Mesenchymal stem cell (in vitro differentiated cells and primary cell): ENCODE measurements around the gene SYT14.

Experiments used
- DNase-seq: peaks from one replicate; pipeline ENCODE4 v3.0.0-alpha.2; 2013
- H2AFZ ChIP-seq: one replicate; pipeline ENCODE4 v1.6.1; 2013; ENCODE audit warnings: low read depth, mild to moderate bottlenecking, control low read depth, inconsistent platforms, low read length, moderate library complexity
- H2AK5ac ChIP-seq: 2 replicates; pipeline ENCODE4 v1.6.1; 2013; ENCODE audit warnings: low read length, moderate library complexity, mild to moderate bottlenecking, inconsistent platforms; ENCODE audit not compliant: severe bottlenecking
- H2BK120ac ChIP-seq: one replicate; pipeline ENCODE4 v1.6.1; 2013; ENCODE audit warnings: low read depth, mild to moderate bottlenecking, inconsistent platforms, low read length, moderate library complexity
- H2BK12ac ChIP-seq, 2 experiments: one replicate each; pipeline ENCODE4 v1.6.1; 2013; ENCODE audit warnings: inconsistent platforms in 2 of 2, low read length in 2 of 2, mild to moderate bottlenecking in 2 of 2, moderate library complexity in 2 of 2, control low read depth in 1 of 2
- H2BK15ac ChIP-seq: one replicate; pipeline ENCODE4 v1.6.1; 2013; ENCODE audit warnings: mild to moderate bottlenecking, low read depth, inconsistent platforms; ENCODE audit not compliant: poor library complexity, severe bottlenecking
- H2BK5ac ChIP-seq: 2 replicates; pipeline ENCODE4 v1.6.1; 2013; ENCODE audit warnings: low read depth, mild to moderate bottlenecking, low read length, control low read depth, inconsistent platforms; ENCODE audit not compliant: poor library complexity, severe bottlenecking
- H3K14ac ChIP-seq, 2 experiments: one replicate each; pipeline ENCODE4 v1.6.1; 2013; ENCODE audit warnings: inconsistent platforms in 2 of 2, low read length in 2 of 2, control low read depth in 1 of 2, mild to moderate bottlenecking in 1 of 2, moderate library complexity in 1 of 2
- H3K18ac ChIP-seq, 2 experiments: one replicate each; pipeline ENCODE4 v1.6.1; 2013; ENCODE audit warnings: inconsistent platforms in 2 of 2, low read length in 2 of 2, control low read depth in 1 of 2, low read depth in 1 of 2, mild to moderate bottlenecking in 1 of 2
- H3K23ac ChIP-seq, 2 experiments: one replicate each; pipeline ENCODE4 v1.6.1; 2013; ENCODE audit warnings: inconsistent platforms in 2 of 2, low read length in 2 of 2, mild to moderate bottlenecking in 2 of 2, moderate library complexity in 2 of 2, control low read depth in 1 of 2
- H3K27ac ChIP-seq: 2 replicates; pipeline ENCODE4 v1.5.1; 2013; ENCODE audit warnings: mild to moderate bottlenecking, moderate library complexity, low read length, control low read depth, inconsistent platforms; ENCODE audit not compliant: poor library complexity, severe bottlenecking
- H3K27me3 ChIP-seq, 2 experiments: 2 replicates each; pipeline versions ENCODE4 v1.6.1 to v1.7.0; 2013; ENCODE audit warnings: low read length in 2 of 2, mild to moderate bottlenecking in 2 of 2, moderate library complexity in 2 of 2, control low read depth in 1 of 2, inconsistent platforms in 1 of 2; ENCODE audit not compliant: control insufficient read depth in 1 of 2, insufficient read depth in 1 of 2
- H3K36me3 ChIP-seq, 2 experiments: 2 replicates each; pipeline versions ENCODE4 v1.6.1 to v1.7.0; 2013; ENCODE audit warnings: low read length in 2 of 2, control low read depth in 1 of 2, inconsistent platforms in 1 of 2, low read depth in 1 of 2, mild to moderate bottlenecking in 1 of 2; ENCODE audit not compliant: insufficient read depth in 2 of 2, control insufficient read depth in 1 of 2
- H3K4ac ChIP-seq, 2 experiments: one replicate each; pipeline ENCODE4 v1.6.1; 2013; ENCODE audit warnings: inconsistent platforms in 2 of 2, low read length in 2 of 2, mild to moderate bottlenecking in 2 of 2, moderate library complexity in 2 of 2, control low read depth in 1 of 2, low read depth in 1 of 2
- H3K4me1 ChIP-seq: 2 replicates; pipeline ENCODE4 v1.6.1; 2013; ENCODE audit warnings: low read depth, low read length, control low read depth; ENCODE audit not compliant: control insufficient read depth, insufficient read depth
- H3K4me2 ChIP-seq: 2 replicates; pipeline ENCODE4 v1.6.1; 2013; ENCODE audit warnings: low read length, mild to moderate bottlenecking, inconsistent platforms; ENCODE audit not compliant: poor library complexity, severe bottlenecking
- H3K4me3 ChIP-seq, 2 experiments: 2 replicates each; pipeline versions ENCODE4 v1.5.1 to v1.7.0; 2013; ENCODE audit warnings: low read length in 2 of 2, mild to moderate bottlenecking in 2 of 2, control low read depth in 1 of 2, low read depth in 1 of 2; ENCODE audit not compliant: insufficient read depth in 1 of 2
- H3K79me1 ChIP-seq: replicated peaks from 2 replicates; pipeline ENCODE4 v1.6.1; 2013; ENCODE audit warnings: mild to moderate bottlenecking, control low read depth, low read length, inconsistent platforms; ENCODE audit not compliant: poor library complexity, severe bottlenecking
- H3K9ac ChIP-seq: 2 replicates; pipeline ENCODE4 v1.7.0; 2013; ENCODE audit warnings: mild to moderate bottlenecking, low read length, moderate library complexity
- H3K9me3 ChIP-seq: 2 replicates; pipeline ENCODE4 v1.7.0; 2013; ENCODE audit warnings: mild to moderate bottlenecking, low read length; ENCODE audit not compliant: control insufficient read depth
- H4K8ac ChIP-seq: one replicate; pipeline ENCODE4 v1.6.1; 2013; ENCODE audit warnings: inconsistent platforms, mild to moderate bottlenecking, low read length, moderate library complexity
- H4K91ac ChIP-seq: one replicate; pipeline ENCODE4 v1.6.1; 2013; ENCODE audit warnings: mild to moderate bottlenecking, low read length, inconsistent platforms
- WGBS: methylation state at CpG from one replicate; pipeline ENCODE4 v1.1.7; 2013; ENCODE audit warnings: mixed read lengths; 5-methylcytosine and 5-hydroxymethylcytosine counted together

Gene SYT14

GRCh38 chr1:209989525-209989924 is 51.5 kb downstream of the SYT14 start:
- Histone ChIP-seq H2BK5ac (no peak overlapping the region), H3K79me1 (peaks cover 11% of the 10 kb centered on the region), H3K36me3 (peaks cover 0 to 2% of the 10 kb centered on the region in 2 experiments), H2AK5ac (no peak overlapping the region), H3K23ac (no peak overlapping the region), H3K4me1 (peaks cover 8% of the 10 kb centered on the region), H3K9me3 (no peaks in the 10 kb centered on the region), H4K8ac (no peak overlapping the region), H3K27me3 (peaks cover 0 to 17% of the 10 kb centered on the region in 2 experiments), H3K14ac (no peak overlapping the region), H4K91ac (no peak overlapping the region), H2AFZ (no peak overlapping the region), H2BK15ac (no peak overlapping the region), H3K4me3 (no peak overlapping the region), H3K27ac (no peak overlapping the region), H3K9ac (peak overlapping the region; percentile 24), H3K4ac (no peak overlapping the region), H3K4me2 (no peak overlapping the region), H3K18ac (no peak overlapping the region), H2BK12ac (no peak overlapping the region), H2BK120ac (no peak overlapping the region)
- peak; percentile 15 for DNase-seq
- WGBS: no CpG with 5 or more reads among the region's 3 CpGs

GRCh38 chr1:209993061-209993830 is 55.2 kb downstream of the SYT14 start:
- Histone ChIP-seq H3K9ac (no peak overlapping the region), H3K4me3 (no peak overlapping the region), H3K4ac (no peak overlapping the region), H3K9me3 (no peaks in the 10 kb centered on the region), H3K4me1 (peaks cover 8% of the 10 kb centered on the region), H3K18ac (no peak overlapping the region), H3K27me3 (peaks cover 0 to 24% of the 10 kb centered on the region in 2 experiments), H2BK120ac (no peak overlapping the region), H2BK12ac (no peak overlapping the region), H3K36me3 (no peaks in the 10 kb centered on the region), H3K79me1 (no peaks in the 10 kb centered on the region), H2BK5ac (no peak overlapping the region), H2AK5ac (no peak overlapping the region), H4K91ac (no peak overlapping the region), H3K14ac (no peak overlapping the region), H2AFZ (no peak overlapping the region), H2BK15ac (no peak overlapping the region), H3K4me2 (no peak overlapping the region), H4K8ac (no peak overlapping the region), H3K27ac (no peak overlapping the region), H3K23ac (no peak overlapping the region)
- DNase-seq: no peak
- 88% methylated on average over 9 of the region's 9 CpGs for WGBS

- Histone ChIP-seq H3K4ac (no peak overlapping the region), H3K9me3 (no peaks in the 10 kb centered on the region), H2AK5ac (no peak overlapping the region), H3K18ac (no peak overlapping the region), H3K79me1 (no peaks in the 10 kb centered on the region), H2AFZ (no peak overlapping the region), H3K4me2 (no peak overlapping the region), H3K9ac (no peak overlapping the region), H3K27ac (no peak overlapping the region), H2BK12ac (no peak overlapping the region), H2BK15ac (no peak overlapping the region), H3K4me1 (peaks cover 8% of the 10 kb centered on the region), H3K36me3 (no peaks in the 10 kb centered on the region), H2BK5ac (no peak overlapping the region), H3K4me3 (no peak overlapping the region), H2BK120ac (no peak overlapping the region), H3K14ac (no peak overlapping the region), H3K23ac (no peak overlapping the region), H4K8ac (no peak overlapping the region), H4K91ac (no peak overlapping the region), H3K27me3 (peaks cover 0 to 21% of the 10 kb centered on the region in 2 experiments)
- 58% methylated on average over 2 of the region's 2 CpGs for WGBS
- DNase-seq: no peak
Measured at GRCh38 chr1:209996348-209996747, 58.3 kb downstream of the SYT14 start.

- no peak overlapping the region for H3K23ac ChIP-seq
- no peak overlapping the region for H2BK120ac ChIP-seq
- H3K9ac ChIP-seq: no peak overlapping the region
- DNase-seq: no peak
- no peaks in the 10 kb centered on the region for H3K79me1 ChIP-seq
- H3K36me3 ChIP-seq: no peaks in the 10 kb centered on the region
- no peak overlapping the region for H3K4ac ChIP-seq
- no peak overlapping the region for H2BK12ac ChIP-seq
- no peak overlapping the region for H4K91ac ChIP-seq
- H3K27me3 ChIP-seq: peaks cover 0 to 9% of the 10 kb centered on the region in 2 experiments
- no peak overlapping the region for H2BK5ac ChIP-seq
- no peak overlapping the region for H2AFZ ChIP-seq
- no peak overlapping the region for H3K27ac ChIP-seq
- H3K9me3 ChIP-seq: no peaks in the 10 kb centered on the region
- H3K4me2 ChIP-seq: no peak overlapping the region
- no peak overlapping the region for H2AK5ac ChIP-seq
- WGBS: no CpG with 5 or more reads among the region's 1 CpG
- no peaks in the 10 kb centered on the region for H3K4me1 ChIP-seq
- H3K14ac ChIP-seq: no peak overlapping the region
- no peak overlapping the region for H3K4me3 ChIP-seq
- no peak overlapping the region for H2BK15ac ChIP-seq
- no peak overlapping the region for H4K8ac ChIP-seq
- no peak overlapping the region for H3K18ac ChIP-seq
Measured at GRCh38 chr1:209999005-209999404, 61.0 kb downstream of the SYT14 start.
